ENCODE data around the gene CLIP2. TPM values are rescaled to one million over a fixed set of nuclear protein-coding genes. Genes with fewer than 3 reads are reported as not detected.
"Not testable (repeated sequence)": the region's sequence is repeated elsewhere in the genome, so short reads cannot be mapped to it uniquely, and the experiment has no call there.

CLIP2 gene
- total RNA-seq, 2 experiments from 2014 or later, result 1.5 to 1.7 TPM

DNA sequence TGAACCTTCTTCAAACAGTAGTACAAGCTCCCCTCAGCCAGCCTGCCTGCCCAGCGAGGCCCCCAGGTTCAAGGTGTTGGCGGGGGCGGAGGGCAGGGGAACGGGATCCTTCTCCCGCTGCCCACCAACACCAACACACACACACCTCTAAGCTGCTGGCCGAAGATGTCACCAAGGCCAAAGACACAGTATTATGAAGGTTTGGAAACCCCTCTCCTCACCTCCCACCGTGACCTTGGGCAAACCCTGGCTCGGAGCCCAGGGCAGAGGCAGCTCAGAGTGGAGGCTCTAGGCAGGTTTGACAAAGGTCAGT is 115.1 kb downstream of the CLIP2 start:
- no peak overlapping the region for H3K27ac Mint-ChIP-seq
- ATAC-seq (no peak), DNase-seq (no peak)
- ChIA-PET CTCF (interaction anchor here (1.1 kb wide), 2 partner anchors 20 to 198 kb away, joined by 3 read pairs; no protein-coding TSS in a partner anchor), POLR2A (interaction anchor here (0.5 kb wide), 1 partner anchor 402 kb away, joined by 3 read pairs; no protein-coding TSS in a partner anchor)
- no peak overlapping the region for H3K4me3 Mint-ChIP-seq
- no peaks in the 10 kb centered on the region for H3K9me3 Mint-ChIP-seq (ENCODE audit: insufficient read depth)
- no peaks in the 10 kb centered on the region for H3K36me3 Mint-ChIP-seq (ENCODE audit: low read depth)
- no peaks in the 10 kb centered on the region for H3K4me1 Mint-ChIP-seq (ENCODE audit: low read depth)
- H3K27me3 Mint-ChIP-seq (ENCODE audit: low read depth), result no peaks in the 10 kb centered on the region

DNA sequence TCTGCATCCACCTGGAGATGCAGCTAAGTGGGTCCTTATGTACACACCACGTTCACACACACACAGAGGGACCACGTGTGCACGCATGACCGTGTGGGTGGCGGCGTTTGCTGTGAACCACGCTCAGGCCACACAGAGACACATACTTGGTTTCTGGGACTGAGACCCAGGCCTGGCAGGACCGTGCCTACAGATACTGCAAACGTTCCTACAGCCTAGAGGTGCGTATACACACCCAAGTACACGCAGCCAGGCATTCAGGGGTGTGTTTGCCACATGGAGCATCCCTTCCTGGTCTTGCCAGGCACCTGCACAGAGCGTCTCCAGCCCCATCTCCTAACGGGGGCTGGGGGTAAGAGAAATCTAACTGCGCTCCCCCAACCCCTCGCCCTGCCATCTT is 115.5 kb downstream of the CLIP2 start:
- Mint-ChIP-seq H3K4me3 (no peak overlapping the region), H3K27me3 (ENCODE audit: low read depth) (no peaks in the 10 kb centered on the region), H3K4me1 (ENCODE audit: low read depth) (no peaks in the 10 kb centered on the region), H3K9me3 (ENCODE audit: insufficient read depth) (no peaks in the 10 kb centered on the region), H3K36me3 (ENCODE audit: low read depth) (no peaks in the 10 kb centered on the region), H3K27ac (no peak overlapping the region)
- ChIA-PET CTCF (interaction anchor here (1.1 kb wide), 2 partner anchors 19 to 198 kb away, joined by 3 read pairs; no protein-coding TSS in a partner anchor), POLR2A (interaction anchor here (0.5 kb wide), 1 partner anchor 402 kb away, joined by 3 read pairs; no protein-coding TSS in a partner anchor)
- ATAC-seq (no peak), DNase-seq (no peak)

DNA sequence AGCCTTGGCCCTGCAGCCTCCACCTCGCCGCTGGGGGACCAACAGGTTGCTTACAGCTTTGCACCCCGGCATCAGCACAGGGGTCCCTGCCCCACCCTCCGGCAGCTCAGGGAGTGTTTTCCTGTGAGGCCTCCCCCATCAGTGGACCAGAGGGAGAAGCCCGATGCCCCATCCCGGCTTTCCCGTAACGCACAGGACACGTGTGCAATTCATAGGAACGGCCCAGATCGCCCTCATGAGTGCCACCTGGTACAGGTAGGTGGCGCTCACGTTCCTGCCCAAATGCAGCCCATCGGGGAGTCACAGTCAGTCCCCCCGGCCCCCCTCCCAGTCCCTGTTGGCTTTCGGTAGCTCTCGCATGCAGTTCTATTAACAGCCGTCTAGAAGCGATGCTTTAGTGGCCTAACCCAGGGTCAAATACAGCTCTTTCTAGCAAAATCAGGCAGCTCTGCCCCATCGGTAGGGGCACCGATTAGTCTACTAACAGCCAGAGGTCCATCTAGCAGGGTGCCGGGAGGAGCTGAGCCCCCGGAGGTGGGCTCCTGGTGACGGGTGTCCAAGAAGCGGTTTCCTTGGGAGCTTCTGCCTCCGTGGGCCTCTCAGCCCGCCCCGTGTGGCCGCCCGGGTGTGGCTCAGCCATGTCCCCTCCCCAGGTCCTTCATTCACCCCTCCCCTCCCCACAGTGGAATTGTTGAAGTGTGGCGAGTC is 116.1 kb downstream of the CLIP2 start:
- H3K27me3 Mint-ChIP-seq (ENCODE audit: low read depth), result no peaks in the 10 kb centered on the region
- H3K4me3 Mint-ChIP-seq, result no peak overlapping the region
- POLR2A ChIA-PET, result no interaction called here
- no peaks in the 10 kb centered on the region for H3K9me3 Mint-ChIP-seq (ENCODE audit: insufficient read depth)
- no peaks in the 10 kb centered on the region for H3K4me1 Mint-ChIP-seq (ENCODE audit: low read depth)
- no peaks in the 10 kb centered on the region for H3K36me3 Mint-ChIP-seq (ENCODE audit: low read depth)
- no peak for DNase-seq
- CTCF ChIA-PET, result interaction anchor here (0.9 to 1.1 kb wide), 2 partner anchors 19 to 199 kb away, joined by 3 to 4 read pairs; no protein-coding TSS in a partner anchor
- H3K27ac Mint-ChIP-seq, result no peak overlapping the region
- no peak for ATAC-seq

DNA sequence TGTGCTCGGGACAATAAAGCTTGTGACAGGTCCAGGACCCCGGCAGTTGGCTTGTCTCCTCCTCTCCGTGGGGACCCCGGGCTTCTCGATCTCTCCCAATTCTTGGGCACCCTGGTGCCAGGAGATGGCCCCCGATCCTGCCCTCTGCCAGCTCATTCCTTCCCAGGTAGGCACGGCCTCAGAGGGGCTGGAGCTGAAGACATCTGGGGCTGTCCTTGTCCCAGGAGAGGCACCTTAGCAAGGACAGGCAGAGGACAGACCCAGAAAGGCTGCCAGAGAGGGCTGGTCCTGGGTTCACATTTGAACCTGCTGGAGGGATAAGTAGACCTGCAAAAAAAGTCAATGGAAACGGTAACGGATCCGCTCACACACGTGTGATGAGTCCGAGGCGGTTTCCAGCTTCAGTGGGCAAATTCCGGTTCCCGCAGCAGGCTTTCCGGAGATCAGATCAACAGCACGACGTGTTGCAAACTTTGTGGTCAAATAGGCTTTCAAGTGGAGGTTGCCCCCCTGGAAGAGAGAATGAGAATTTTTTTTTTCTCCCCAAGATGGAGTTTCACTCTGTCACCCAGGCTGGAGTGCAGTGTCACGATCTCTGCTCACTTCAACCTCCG is 116.8 kb downstream of the CLIP2 start:
- Mint-ChIP-seq H3K9me3 (ENCODE audit: insufficient read depth) (no peaks in the 10 kb centered on the region), H3K4me3 (no peak overlapping the region), H3K27ac (no peak overlapping the region), H3K4me1 (ENCODE audit: low read depth) (no peaks in the 10 kb centered on the region), H3K27me3 (ENCODE audit: low read depth) (no peaks in the 10 kb centered on the region), H3K36me3 (ENCODE audit: low read depth) (no peaks in the 10 kb centered on the region)
- ATAC-seq (no peak), DNase-seq (no peak)
- ChIA-PET POLR2A (no interaction called here), CTCF (interaction anchor here (0.9 kb wide), 1 partner anchor 200 kb away, joined by 4 read pairs; no protein-coding TSS in a partner anchor)

DNA sequence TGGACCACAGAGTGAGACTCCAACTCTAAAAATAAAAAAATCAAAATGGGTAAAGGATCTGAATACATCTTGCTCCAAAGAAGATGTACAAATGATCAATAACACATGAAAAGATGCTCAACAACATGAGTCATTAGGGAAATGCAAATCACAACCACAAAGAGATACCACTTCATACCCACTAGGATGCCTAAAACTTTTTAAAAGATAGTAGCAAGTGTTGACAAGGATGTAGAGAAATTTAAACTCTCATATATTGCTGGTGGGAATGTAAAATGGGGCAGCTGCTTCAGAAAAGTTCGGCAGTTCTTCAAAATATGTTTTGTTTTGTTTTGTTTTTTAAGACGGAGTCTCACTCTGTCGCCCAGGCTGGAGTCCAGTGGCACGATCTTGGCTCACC is 118.8 kb downstream of the CLIP2 start:
- ChIA-PET CTCF (no interaction called here), POLR2A (no interaction called here)

DNA sequence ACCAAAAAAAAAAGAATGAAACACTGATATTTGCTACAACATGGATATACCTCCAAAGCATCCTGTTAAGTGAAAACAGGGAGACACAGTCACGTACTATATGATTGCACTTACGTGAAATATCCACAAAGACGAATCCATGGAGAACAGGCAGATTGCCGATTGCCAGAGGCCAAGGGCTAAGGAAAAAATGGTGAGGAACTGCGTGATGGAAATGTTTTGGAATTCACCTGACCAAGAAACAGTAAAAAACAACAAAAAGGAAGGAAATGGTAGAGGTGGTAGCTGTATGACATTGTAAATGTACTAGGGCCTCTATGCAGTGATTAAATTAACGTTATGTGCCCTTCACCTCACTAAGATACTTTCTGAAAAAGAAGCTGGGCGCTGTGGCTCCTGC is 120.4 kb downstream of the CLIP2 start:
- H3K9me3 Mint-ChIP-seq (ENCODE audit: insufficient read depth), result no peaks in the 10 kb centered on the region
- no peak for DNase-seq

More for the DNA sequence above, 118.8 kb downstream of the CLIP2 start:
- DNase-seq (no peak), ATAC-seq (no peak)
- no peak overlapping the region for H3K4me3 Mint-ChIP-seq
- no peaks in the 10 kb centered on the region for H3K9me3 Mint-ChIP-seq (ENCODE audit: insufficient read depth)
- no peak overlapping the region for H3K27ac Mint-ChIP-seq
- no peaks in the 10 kb centered on the region for H3K4me1 Mint-ChIP-seq (ENCODE audit: low read depth)
- H3K36me3 Mint-ChIP-seq (ENCODE audit: low read depth), result no peaks in the 10 kb centered on the region
- peaks cover 2% of the 10 kb centered on the region for H3K27me3 Mint-ChIP-seq (ENCODE audit: low read depth)

DNA sequence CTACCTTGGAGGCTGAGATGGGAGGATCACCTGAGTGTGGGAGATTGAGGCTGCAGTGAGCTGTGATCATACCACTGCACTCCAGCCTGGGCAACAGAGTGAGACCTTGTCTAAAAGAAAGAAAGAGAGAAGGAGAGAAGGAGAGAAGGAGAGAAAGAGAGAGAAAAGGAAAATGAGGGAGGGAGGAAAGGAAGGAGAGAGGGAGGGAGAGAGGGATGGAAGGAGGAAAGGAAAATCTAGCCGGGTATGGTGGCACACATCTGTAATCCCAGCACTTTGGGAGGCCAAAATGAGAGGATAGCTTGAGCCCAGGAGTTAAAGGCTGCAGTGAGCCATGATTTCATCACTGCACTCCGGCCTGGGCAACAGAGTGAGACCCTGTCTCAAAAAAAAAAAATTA is 121.6 kb downstream of the CLIP2 start:
- ChIA-PET CTCF (interaction anchor here (1.4 to 1.8 kb wide), 2 partner anchors 10 to 156 kb away, joined by 4 to 8 read pairs; no protein-coding TSS in a partner anchor), POLR2A (no interaction called here)
- H3K36me3 Mint-ChIP-seq (ENCODE audit: low read depth), result no peaks in the 10 kb centered on the region
- ATAC-seq (no peak), DNase-seq (no peak)
- no peaks in the 10 kb centered on the region for H3K4me1 Mint-ChIP-seq (ENCODE audit: low read depth)
- H3K27me3 Mint-ChIP-seq (ENCODE audit: low read depth), result peaks cover 2% of the 10 kb centered on the region
- no peak overlapping the region for H3K27ac Mint-ChIP-seq
- H3K9me3 Mint-ChIP-seq (ENCODE audit: insufficient read depth), result no peaks in the 10 kb centered on the region
- no peak overlapping the region for H3K4me3 Mint-ChIP-seq

More for the DNA sequence above, 120.4 kb downstream of the CLIP2 start:
- ChIA-PET POLR2A (no interaction called here), CTCF (interaction anchor here (1.0 to 1.8 kb wide), 4 partner anchors 8 to 203 kb away, joined by 3 to 8 read pairs (median 4); no protein-coding TSS in a partner anchor)
- Mint-ChIP-seq H3K27ac (no peak overlapping the region), H3K4me1 (ENCODE audit: low read depth) (no peaks in the 10 kb centered on the region), H3K36me3 (ENCODE audit: low read depth) (no peaks in the 10 kb centered on the region), H3K27me3 (ENCODE audit: low read depth) (peaks cover 2% of the 10 kb centered on the region), H3K4me3 (no peak overlapping the region)
- no peak for ATAC-seq

DNA sequence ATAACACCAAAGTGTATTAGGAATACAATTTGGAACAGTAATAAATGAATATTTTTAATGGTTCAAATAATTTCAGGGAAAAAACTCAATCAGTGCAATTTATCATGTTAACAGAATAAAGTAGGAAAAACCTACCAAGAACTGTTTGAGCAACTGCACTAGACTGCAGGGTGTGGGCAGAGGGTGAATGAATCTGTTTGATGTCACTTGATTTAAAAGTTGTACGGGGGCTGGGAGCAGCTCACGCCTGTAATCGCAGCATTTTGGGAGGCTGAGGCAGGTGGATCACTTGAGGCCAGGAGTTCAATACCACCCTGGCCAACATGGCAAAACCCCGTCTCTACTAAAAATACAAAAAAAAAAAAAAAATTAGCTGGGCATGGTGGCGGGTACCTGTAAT is 122.4 kb downstream of the CLIP2 start:
- H3K4me3 Mint-ChIP-seq; H3K27ac Mint-ChIP-seq; H3K36me3 Mint-ChIP-seq (ENCODE audit: low read depth); DNase-seq; ATAC-seq; H3K9me3 Mint-ChIP-seq (ENCODE audit: insufficient read depth); H3K27me3 Mint-ChIP-seq (ENCODE audit: low read depth); POLR2A ChIA-PET; H3K4me1 Mint-ChIP-seq (ENCODE audit: low read depth): not testable (repeated sequence)
- CTCF ChIA-PET, result interaction anchor here (1.8 to 2.3 kb wide), 3 partner anchors 9 to 155 kb away, joined by 6 to 8 read pairs (median 8); no protein-coding TSS in a partner anchor

DNA sequence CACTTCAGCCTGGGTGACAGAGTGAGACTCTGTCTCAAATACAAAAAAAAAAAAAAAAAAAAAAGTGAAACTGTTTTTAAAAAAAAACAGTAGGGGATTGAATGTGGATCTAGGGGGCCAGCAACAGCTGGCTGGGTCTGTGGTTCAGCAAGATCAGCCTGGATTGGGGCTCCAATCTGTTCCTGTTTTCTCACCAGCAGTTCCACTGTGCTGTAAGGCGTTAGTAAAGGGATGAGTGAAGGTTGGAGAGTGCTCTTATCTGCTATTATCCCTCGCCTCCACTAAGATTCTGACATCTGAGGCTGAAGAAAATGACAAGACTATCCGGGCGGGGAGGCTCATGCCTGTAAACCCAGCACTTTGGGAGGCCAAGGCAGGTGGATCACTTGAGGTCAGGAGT is 122.8 kb downstream of the CLIP2 start:
- ChIA-PET CTCF (interaction anchor here (1.9 to 2.3 kb wide), 2 partner anchors 10 to 155 kb away, joined by 6 to 8 read pairs; no protein-coding TSS in a partner anchor), POLR2A (no interaction called here)
- Mint-ChIP-seq H3K4me3 (no peak overlapping the region), H3K27me3 (ENCODE audit: low read depth) (peaks cover 2% of the 10 kb centered on the region), H3K9me3 (ENCODE audit: insufficient read depth) (no peaks in the 10 kb centered on the region), H3K4me1 (ENCODE audit: low read depth) (no peaks in the 10 kb centered on the region), H3K36me3 (ENCODE audit: low read depth) (no peaks in the 10 kb centered on the region), H3K27ac (no peak overlapping the region)
- ATAC-seq (no peak), DNase-seq (no peak)

DNA sequence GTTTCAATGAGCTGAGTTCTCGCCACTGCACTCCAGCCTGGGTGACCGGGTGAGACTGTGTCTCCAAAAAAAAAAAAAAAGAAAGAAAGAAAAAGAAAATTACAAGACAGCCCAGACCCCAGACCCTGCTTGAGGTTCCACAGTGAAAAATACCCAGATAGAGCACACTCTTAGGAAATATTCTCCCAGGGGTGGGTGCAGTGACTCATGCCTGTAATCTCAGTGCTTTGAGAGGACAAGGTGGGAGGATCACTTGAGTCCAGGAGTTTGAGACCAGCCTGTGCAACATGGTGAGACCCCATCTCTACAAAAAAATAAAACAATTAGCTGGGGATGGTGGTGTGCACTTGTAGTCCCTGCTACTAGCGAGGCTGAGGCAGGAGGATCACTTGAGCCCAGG is 123.4 kb downstream of the CLIP2 start:
- ATAC-seq (no peak), DNase-seq (no peak)
- Mint-ChIP-seq H3K9me3 (ENCODE audit: insufficient read depth) (no peaks in the 10 kb centered on the region), H3K27ac (no peak overlapping the region), H3K4me1 (ENCODE audit: low read depth) (no peaks in the 10 kb centered on the region), H3K36me3 (ENCODE audit: low read depth) (no peaks in the 10 kb centered on the region), H3K4me3 (no peak overlapping the region), H3K27me3 (ENCODE audit: low read depth) (peaks cover 2% of the 10 kb centered on the region)
- CTCF ChIA-PET, result interaction anchor here (1.1 to 2.3 kb wide), 5 partner anchors 10 to 206 kb away, joined by 3 to 8 read pairs (median 5); no protein-coding TSS in a partner anchor
- POLR2A ChIA-PET, result no interaction called here

DNA sequence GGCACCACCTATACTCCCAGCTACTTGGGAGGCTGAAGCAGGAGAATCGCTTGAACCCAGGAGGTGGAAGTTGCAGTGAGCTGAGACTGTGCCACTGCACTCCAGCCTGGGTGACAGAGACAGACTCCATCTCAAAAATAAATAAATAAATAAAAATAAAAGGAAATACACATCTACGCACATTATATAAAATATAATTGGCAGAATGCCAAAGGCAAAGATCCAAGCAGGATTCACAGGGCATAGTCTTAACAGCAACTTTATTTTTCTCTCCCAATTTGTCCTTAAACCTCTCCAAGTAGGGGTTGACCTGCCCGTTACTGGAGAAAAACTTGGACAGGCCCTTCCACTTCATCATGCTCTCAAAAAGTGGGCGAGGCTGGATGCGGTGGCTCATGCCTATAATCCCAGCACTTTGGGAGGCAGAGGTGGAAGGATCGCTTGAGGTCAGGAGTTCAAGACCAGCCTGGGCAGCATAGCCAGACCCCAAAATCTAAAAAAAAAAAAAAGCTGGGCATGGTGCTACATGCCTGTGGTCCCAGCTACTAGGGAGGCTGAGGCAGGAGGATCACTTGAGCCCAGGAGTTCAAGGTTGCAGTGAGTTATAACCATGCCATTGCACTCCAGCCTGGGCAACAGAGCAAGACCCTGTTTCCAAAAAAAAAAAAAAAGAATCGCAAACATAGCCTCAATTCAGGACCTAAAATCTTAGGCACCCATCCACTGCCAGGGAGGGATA is 125.6 kb downstream of the CLIP2 start:
- H3K4me1 Mint-ChIP-seq (ENCODE audit: low read depth); DNase-seq; CTCF ChIA-PET; H3K27ac Mint-ChIP-seq; ATAC-seq; H3K36me3 Mint-ChIP-seq (ENCODE audit: low read depth); H3K4me3 Mint-ChIP-seq; H3K9me3 Mint-ChIP-seq (ENCODE audit: insufficient read depth); H3K27me3 Mint-ChIP-seq (ENCODE audit: low read depth); POLR2A ChIA-PET: not testable (repeated sequence)
